K562 (cell line): ENCODE results near the gene ABHD3. TPM values are rescaled to one million over a fixed set of nuclear protein-coding genes. Genes with fewer than 3 reads are reported as not detected.

Source experiments
- ATAC-seq: fragments of 200-7000 bp; cut with Tn5 transposase; 3 replicates; pipeline ENCODE4 v1.9.1; 2020; ENCODE audit warnings: moderate library complexity
- BruUV-seq: library from RNA; stranded (reverse); fragments of 400-500 nt; replicated peaks from 2 replicates; lab custom pipeline; 2021; lab: Mats Ljungman, UMichigan
- CTCF ChIA-PET: fragments of 300-600 bp; formaldehyde crosslinking; extraction: SDS; loops from one replicate; lab custom pipeline; 2021; ENCODE audit warnings: low intra/inter-chr PET ratio; lab: Yijun Ruan, JAX
- POLR2A ChIA-PET: fragments of 300-600, 350-650 bp; sonication (Branson Sonifier 250); formaldehyde crosslinking; extraction: SDS; loops from one replicate; lab custom pipeline; 2021; ENCODE audit warnings: antibody characterized with exemption, inconsistent platforms; lab: Yijun Ruan, JAX
- DNase-seq, 4 experiments: peaks; one replicate each; pipeline versions ENCODE4 v3.0.0 to v3.0.0-alpha.2; 2011 to 2018; ENCODE audit warnings: low spot score in 3 of 4, mixed read lengths in 3 of 4; ENCODE audit errors: extremely low read depth in 1 of 4
- FAIRE-seq: peaks from 2 replicates; lab custom pipeline; 2011; peaks lifted over from hg19 to GRCh38; lab: Jason Lieb, UNC
- H2AFZ ChIP-seq: 2 replicates; pipeline ENCODE4 v1.6.0; 2011; ENCODE audit warnings: low read depth, low read length, control low read depth, inconsistent platforms
- H3K27ac ChIP-seq: fragments of 200-600 bp; 3 replicates; pipeline ENCODE4 v1.8.0; 2011; ENCODE audit warnings: low read depth, mild to moderate bottlenecking, control low read depth, inconsistent platforms, low read length, moderate library complexity, mixed read lengths; ENCODE audit errors: extremely low read depth
- H3K27me3 ChIP-seq, 2 experiments: fragments of 300-600 bp in 1 of 2; 2 replicates in 1 of 2; 3 replicates in 1 of 2; pipeline versions ENCODE4 v1.6.0 to v1.8.0; 2011; ENCODE audit warnings: inconsistent platforms in 2 of 2, low read length in 2 of 2, mild to moderate bottlenecking in 1 of 2, mixed read lengths in 1 of 2, moderate library complexity in 1 of 2; ENCODE audit not compliant: control insufficient read depth in 2 of 2, insufficient read depth in 2 of 2
- H3K36me3 ChIP-seq: fragments of 300-600 bp; 3 replicates; pipeline ENCODE4 v1.8.0; 2011; ENCODE audit warnings: mild to moderate bottlenecking, low read length, inconsistent platforms; ENCODE audit not compliant: control insufficient read depth, insufficient read depth
- H3K4me1 ChIP-seq, 2 experiments: fragments of 200-600 bp in 1 of 2; replicated peaks in 1 of 2; 2 replicates in 1 of 2; 3 replicates in 1 of 2; pipeline versions ENCODE4 v1.5.1 to v1.8.0; 2011; ENCODE audit warnings: inconsistent platforms in 2 of 2, low read length in 2 of 2, mild to moderate bottlenecking in 1 of 2, mixed read lengths in 1 of 2, moderate library complexity in 1 of 2; ENCODE audit not compliant: control insufficient read depth in 2 of 2, insufficient read depth in 2 of 2
- H3K4me2 ChIP-seq: 2 replicates; pipeline ENCODE4 v1.6.1; 2011; ENCODE audit warnings: low read length, control low read depth, inconsistent platforms, mixed read lengths; ENCODE audit not compliant: insufficient read depth
- H3K4me3 ChIP-seq: fragments of 200-600 bp; sonication (generic), shearing (Covaris generic); 2 replicates; pipeline ENCODE4 v1.5.1; 2016; ENCODE audit warnings: control low read depth, inconsistent platforms
- H3K79me2 ChIP-seq: fragments of 200-600 bp; 3 replicates; pipeline ENCODE4 v1.8.0; 2011; ENCODE audit warnings: low read length, inconsistent platforms; ENCODE audit not compliant: control insufficient read depth, insufficient read depth
- H3K9ac ChIP-seq, 2 experiments: 2 replicates each; pipeline versions ENCODE4 v1.6.0 to v1.6.1; 2011; ENCODE audit warnings: low read depth in 2 of 2, low read length in 2 of 2, control low read depth in 1 of 2, inconsistent platforms in 1 of 2, mild to moderate bottlenecking in 1 of 2, mixed read lengths in 1 of 2; ENCODE audit not compliant: insufficient read depth in 1 of 2
- H3K9me1 ChIP-seq: one replicate; pipeline ENCODE4 v1.6.0; 2011; ENCODE audit warnings: inconsistent platforms, mild to moderate bottlenecking, low read length, moderate library complexity; ENCODE audit not compliant: control insufficient read depth, insufficient read depth
- H3K9me3 ChIP-seq: replicated peaks from 2 replicates; pipeline ENCODE4 v1.5.1; 2011; ENCODE audit warnings: low read depth, low read length, inconsistent platforms; ENCODE audit not compliant: control insufficient read depth, insufficient read depth
- H4K20me1 ChIP-seq: replicated peaks from 2 replicates; pipeline ENCODE4 v1.6.1; 2011; ENCODE audit warnings: low read length, inconsistent platforms, mixed read lengths; ENCODE audit not compliant: control insufficient read depth, insufficient read depth
- E2F3 ChIP-seq: fragments of 250-450 bp; sonication (Bioruptor Pico); IDR thresholded peaks from 2 replicates; pipeline ENCODE4 v1.4.0; 2020; ENCODE audit warnings: mild to moderate bottlenecking
- MTA1 ChIP-seq: fragments of 450-650 bp; IDR thresholded peaks from 2 replicates; pipeline ENCODE4 v1.6.1; 2017; ENCODE audit warnings: borderline replicate concordance
- NR3C1 ChIP-seq: sonication (generic); formaldehyde crosslinking; IDR thresholded peaks from 2 replicates; pipeline ENCODE4 v1.8.1; 2022; ENCODE audit warnings: missing genetic modification reagents
- SMC3 ChIP-seq: conservative IDR thresholded peaks from 2 replicates; pipeline ENCODE4 v1.6.1; 2011; ENCODE audit warnings: low read depth, low read length, improper control_type of control experiment; ENCODE audit not compliant: insufficient read depth
- SP1 ChIP-seq: sonication (generic); formaldehyde crosslinking; IDR thresholded peaks from 2 replicates; pipeline ENCODE4 v1.8.1; 2022; ENCODE audit warnings: mild to moderate bottlenecking, missing genetic modification reagents
- ZNF175 ChIP-seq: fragments of 200-800 bp; sonication (Bioruptor generic); IDR thresholded peaks from 2 replicates; pipeline ENCODE4 v1.6.1; 2016; ENCODE audit warnings: low read depth, mild to moderate bottlenecking, missing genetic modification characterization, missing compliant biosample characterization
- WGBS: fragments of 100-300 bp; shearing (Covaris generic); methylation state at CpG from one replicate; pipeline ENCODE4 v1.1.6; 2016; ENCODE audit warnings: low coverage, mixed read lengths; ENCODE audit not compliant: insufficient coverage; ENCODE audit errors: missing lambda C conversion rate; 5-methylcytosine and 5-hydroxymethylcytosine counted together
- in situ Hi-C: fragments of 300-500 bp; cut with MboI; formaldehyde crosslinking; loops from 4 replicates; pipeline ENCODE4 v1.15.0; 2018; ENCODE audit warnings: inconsistent platforms, mixed read lengths
- intact Hi-C: fragments of 100-400 bp; cut with micrococcal nuclease; formaldehyde crosslinking; loops from 2 replicates; pipeline ENCODE4 v1.14.2; 2022
- polyA plus RNA-seq, 8 experiments: library from polyadenylated mRNA; depleted of rRNA in 4 of 8; stranded (reverse) in 5 of 8; unstranded in 3 of 8; fragments of >200 nt; fragmentation: Nextera tagmentation in 2 of 8; fragmentation: Illumina TruSeq in 1 of 8; extraction: Ambion mirVana in 2 of 8; extraction: Trizol in 1 of 8; gene quantifications; 2 replicates each; pipeline versions ENCODE4 v1.2.1 to v1.2.3, GENCODE V29; 2011 to 2014; ENCODE audit warnings: inconsistent platforms in 1 of 8, missing spikeins in 1 of 8
- total RNA-seq, 7 experiments: library from RNA; depleted of rRNA in 6 of 7; stranded (reverse); fragments of >200 nt in 6 of 7; fragmentation: Illumina TruSeq in 2 of 7; extraction: Trizol in 2 of 7; gene quantifications; 2 replicates each; pipeline versions ENCODE4 v1.2.1 to v1.2.3, GENCODE V29; 2011 to 2021; ENCODE audit warnings: low replicate concordance in 1 of 7
- TF ChIP-seq, protein P1 (sequence below), 2 experiments: fragments of 200-800 bp in 1 of 2; sonication (Bioruptor generic) in 1 of 2; sonication (generic) in 1 of 2; formaldehyde crosslinking in 1 of 2; IDR thresholded peaks in 1 of 2; conservative IDR thresholded peaks in 1 of 2; 2 replicates each; pipeline versions ENCODE4 v1.5.0 to v1.6.1; 2016 to 2020; ENCODE audit warnings: missing compliant biosample characterization in 1 of 2, missing genetic modification characterization in 1 of 2, missing genetic modification reagents in 1 of 2

The ABHD3 gene
- total and polyA plus RNA-seq, 9 of the 15 experiments (the other 6 are each of a cell fraction or from before 2014, with no cell fraction given): 6.3 to 38.8 (median 19.4) TPM

- CTCF ChIA-PET: no interaction called here
- H3K9ac ChIP-seq: no peak overlapping the region
- TF ChIP-seq SP1 (CRISPR knock-in tag) (no peak), ZNF175 (CRISPR knock-in tag) (no peak), SMC3 (no peak), MTA1 (no peak), NR3C1 (no peak), E2F3 (no peak)
- TF ChIP-seq, protein P1, sequence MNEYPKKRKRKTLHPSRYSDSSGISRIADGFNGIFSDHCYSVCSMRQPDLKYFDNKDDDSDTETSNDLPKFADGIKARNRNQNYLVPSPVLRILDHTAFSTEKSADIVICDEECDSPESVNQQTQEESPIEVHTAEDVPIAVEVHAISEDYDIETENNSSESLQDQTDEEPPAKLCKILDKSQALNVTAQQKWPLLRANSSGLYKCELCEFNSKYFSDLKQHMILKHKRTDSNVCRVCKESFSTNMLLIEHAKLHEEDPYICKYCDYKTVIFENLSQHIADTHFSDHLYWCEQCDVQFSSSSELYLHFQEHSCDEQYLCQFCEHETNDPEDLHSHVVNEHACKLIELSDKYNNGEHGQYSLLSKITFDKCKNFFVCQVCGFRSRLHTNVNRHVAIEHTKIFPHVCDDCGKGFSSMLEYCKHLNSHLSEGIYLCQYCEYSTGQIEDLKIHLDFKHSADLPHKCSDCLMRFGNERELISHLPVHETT (CRISPR knock-in tag; conservative IDR thresholded peaks at IDR 0.05 in 1 of 2, IDR thresholded peaks at IDR 0.05 in 1 of 2): no peak
- FAIRE-seq (no peak), DNase-seq (no peak), ATAC-seq (no peak)
- no peak overlapping the region for H3K27ac ChIP-seq
- H3K27me3 ChIP-seq: no peaks in the 10 kb centered on the region
- H3K79me2 ChIP-seq: peaks cover 28% of the 10 kb centered on the region
- in situ Hi-C loops (no loop called here), intact Hi-C loops (loop anchor here (5.0 to 10.0 kb wide), 2 partner anchors 47 to 89 kb away; partner anchors contain the start of gene SNRPD1)
- H4K20me1 ChIP-seq: no peaks in the 10 kb centered on the region
- no peak overlapping the region for H3K4me3 ChIP-seq
- no TSS peak for BruUV-seq
- peaks cover 42% of the 10 kb centered on the region; the same call in 2 of the 3 replicates for H3K36me3 ChIP-seq
- peaks cover 16 to 29% of the 10 kb centered on the region in 2 experiments for H3K4me1 ChIP-seq
- peaks cover 8% of the 10 kb centered on the region for H3K9me3 ChIP-seq
- no peaks in the 10 kb centered on the region for H3K9me1 ChIP-seq
- WGBS: 76% methylated on average over 2 of the region's 2 CpGs
- H2AFZ ChIP-seq: no peak overlapping the region
- H3K4me2 ChIP-seq: no peak overlapping the region
- POLR2A ChIA-PET: interaction anchor here (0.7 to 1.1 kb wide), 6 partner anchors 15 to 197 kb away, joined by 3 to 5 read pairs (median 3); partner anchors contain the start of genes ESCO1, MIB1 and SNRPD1
These were observed 3.0 kb downstream of the ABHD3 start for GRCh38 chr18:21701621-21702020.
